SU-DHL-6 (cell line): ENCODE measurements around the gene KDM4B.
A peak's percentile ranks its signal among the peaks of the same experiment; 100 is the strongest.
"Not testable (repeated sequence)": the region's sequence is repeated elsewhere in the genome, so short reads cannot be mapped to it uniquely, and the experiment has no call there.

ENCODE experiments used
- H2AFZ ChIP-seq: fragments of 200-600 bp; sonication (generic); 2 replicates; pipeline ENCODE4 v1.6.1; 2014; ENCODE audit warnings: low read depth, mild to moderate bottlenecking, moderate library complexity, mixed read lengths, antibody characterized with exemption, low read length; ENCODE audit not compliant: severe bottlenecking
- H3F3A ChIP-seq: fragments of 200-600 bp; shearing (Covaris generic); 2 replicates; pipeline ENCODE4 v1.6.0; 2016; ENCODE audit warnings: antibody characterized with exemption, mild to moderate bottlenecking; ENCODE audit not compliant: insufficient read depth
- H3K27ac ChIP-seq: fragments of 200-600 bp; sonication (generic); 2 replicates; pipeline ENCODE4 v1.5.1; 2016; ENCODE audit warnings: low read depth, mild to moderate bottlenecking, low read length, moderate library complexity, mixed read lengths
- H3K27me3 ChIP-seq: fragments of 200-600 bp; sonication (generic), shearing (Covaris generic); 2 replicates; pipeline ENCODE4 v1.6.0; 2014; ENCODE audit warnings: mild to moderate bottlenecking, low read length
- H3K36me3 ChIP-seq: fragments of 200-600 bp; sonication (generic); 2 replicates; pipeline ENCODE4 v1.6.1; 2014; ENCODE audit warnings: mild to moderate bottlenecking, low read length, mixed read lengths
- H3K4me2 ChIP-seq: fragments of 300-600, 200-600 bp; shearing (Covaris generic), sonication (generic); 2 replicates; pipeline ENCODE4 v1.6.0; 2014; ENCODE audit warnings: low read length, low read depth, mild to moderate bottlenecking; ENCODE audit not compliant: poor library complexity, severe bottlenecking
- H3K4me3 ChIP-seq: fragments of 200-600 bp; sonication (generic); 2 replicates; pipeline ENCODE4 v1.5.1; 2014; ENCODE audit warnings: antibody characterized with exemption, low read length, mild to moderate bottlenecking, mixed read lengths; ENCODE audit not compliant: insufficient read depth, poor library complexity, severe bottlenecking
- H3K79me2 ChIP-seq: fragments of 200-600 bp; sonication (generic); 2 replicates; pipeline ENCODE4 v1.6.1; 2014; ENCODE audit warnings: mild to moderate bottlenecking, low read length, moderate library complexity; ENCODE audit not compliant: insufficient read depth
- H3K9ac ChIP-seq: fragments of 200-600 bp; sonication (generic); 2 replicates; pipeline ENCODE4 v1.7.0; 2014; ENCODE audit warnings: mild to moderate bottlenecking, low read length
- H3K9me2 ChIP-seq: fragments of 200-600 bp; sonication (generic); replicated peaks from 2 replicates; pipeline ENCODE4 v1.6.1; 2014; ENCODE audit warnings: low read length; ENCODE audit not compliant: insufficient read depth
- H3K9me3 ChIP-seq: fragments of 200-600 bp; sonication (generic); 2 replicates; pipeline ENCODE4 v1.6.1; 2014; ENCODE audit warnings: low read length, mixed read lengths; ENCODE audit not compliant: insufficient read depth
- H4K20me1 ChIP-seq: fragments of 200-600 bp; sonication (generic); 2 replicates; pipeline ENCODE4 v1.6.1; 2014; ENCODE audit warnings: low read depth, mild to moderate bottlenecking, antibody characterized with exemption, low read length, moderate library complexity, mixed read lengths
- EZH2phosphoT487 ChIP-seq: fragments of 200-600 bp; sonication (generic), shearing (Covaris generic); conservative IDR thresholded peaks from 2 replicates; pipeline ENCODE4 v1.6.1; 2018; ENCODE audit warnings: mild to moderate bottlenecking, antibody characterized with exemption, low read length, moderate library complexity, mixed read lengths
- TF ChIP-seq, protein P1 (sequence below): fragments of 200-600 bp; sonication (generic); IDR thresholded peaks from one replicate; pipeline ENCODE4 v1.5.1; 2017; ENCODE audit warnings: antibody characterized with exemption, mild to moderate bottlenecking, low read length, moderate library complexity; ENCODE audit not compliant: insufficient read depth, poor library complexity, severe bottlenecking

The KDM4B gene

GRCh38 chr19:5164845-5165696 is 196.2 kb downstream of the KDM4B start:
- H3K27ac ChIP-seq, H3K36me3 ChIP-seq, H3K79me2 ChIP-seq, H3K9ac ChIP-seq, H3K4me3 ChIP-seq, H3K4me2 ChIP-seq, H3K9me3 ChIP-seq, H3K9me2 ChIP-seq, H3F3A ChIP-seq, H3K27me3 ChIP-seq, H4K20me1 ChIP-seq, H2AFZ ChIP-seq: not testable (repeated sequence)

DNA sequence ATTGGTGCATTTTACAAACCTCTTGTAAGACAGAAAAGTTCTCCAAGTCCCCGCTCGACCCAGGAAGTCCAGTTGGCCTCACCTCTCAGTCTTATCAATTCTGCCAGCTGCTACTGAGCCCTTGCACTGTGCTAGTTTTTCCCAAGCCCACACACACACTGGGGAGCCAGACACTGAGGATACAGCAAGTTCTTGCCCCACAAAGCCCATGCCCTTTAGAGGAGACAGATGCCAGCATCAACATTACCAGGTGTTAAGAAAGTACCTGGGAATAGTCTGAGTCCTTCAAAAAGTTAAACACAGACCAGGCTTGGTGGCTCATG is 196.7 kb downstream of the KDM4B start:
- H3K9me3 ChIP-seq: no peaks in the 10 kb centered on the region
- no peak overlapping the region for H3K4me2 ChIP-seq
- H3K36me3 ChIP-seq: no peaks in the 10 kb centered on the region
- H3K4me3 ChIP-seq: no peak overlapping the region
- no peaks in the 10 kb centered on the region for H3K79me2 ChIP-seq
- H2AFZ ChIP-seq: no peak overlapping the region
- H3K27me3 ChIP-seq: no peaks in the 10 kb centered on the region
- no peaks in the 10 kb centered on the region for H4K20me1 ChIP-seq
- H3K9me2 ChIP-seq: no peaks in the 10 kb centered on the region
- H3F3A ChIP-seq: no peaks in the 10 kb centered on the region
- no peak for TF ChIP-seq EZH2phosphoT487
- TF ChIP-seq, protein P1, sequence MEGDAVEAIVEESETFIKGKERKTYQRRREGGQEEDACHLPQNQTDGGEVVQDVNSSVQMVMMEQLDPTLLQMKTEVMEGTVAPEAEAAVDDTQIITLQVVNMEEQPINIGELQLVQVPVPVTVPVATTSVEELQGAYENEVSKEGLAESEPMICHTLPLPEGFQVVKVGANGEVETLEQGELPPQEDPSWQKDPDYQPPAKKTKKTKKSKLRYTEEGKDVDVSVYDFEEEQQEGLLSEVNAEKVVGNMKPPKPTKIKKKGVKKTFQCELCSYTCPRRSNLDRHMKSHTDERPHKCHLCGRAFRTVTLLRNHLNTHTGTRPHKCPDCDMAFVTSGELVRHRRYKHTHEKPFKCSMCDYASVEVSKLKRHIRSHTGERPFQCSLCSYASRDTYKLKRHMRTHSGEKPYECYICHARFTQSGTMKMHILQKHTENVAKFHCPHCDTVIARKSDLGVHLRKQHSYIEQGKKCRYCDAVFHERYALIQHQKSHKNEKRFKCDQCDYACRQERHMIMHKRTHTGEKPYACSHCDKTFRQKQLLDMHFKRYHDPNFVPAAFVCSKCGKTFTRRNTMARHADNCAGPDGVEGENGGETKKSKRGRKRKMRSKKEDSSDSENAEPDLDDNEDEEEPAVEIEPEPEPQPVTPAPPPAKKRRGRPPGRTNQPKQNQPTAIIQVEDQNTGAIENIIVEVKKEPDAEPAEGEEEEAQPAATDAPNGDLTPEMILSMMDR: no peak
- no peak overlapping the region for H3K9ac ChIP-seq
- no peak overlapping the region for H3K27ac ChIP-seq

DNA sequence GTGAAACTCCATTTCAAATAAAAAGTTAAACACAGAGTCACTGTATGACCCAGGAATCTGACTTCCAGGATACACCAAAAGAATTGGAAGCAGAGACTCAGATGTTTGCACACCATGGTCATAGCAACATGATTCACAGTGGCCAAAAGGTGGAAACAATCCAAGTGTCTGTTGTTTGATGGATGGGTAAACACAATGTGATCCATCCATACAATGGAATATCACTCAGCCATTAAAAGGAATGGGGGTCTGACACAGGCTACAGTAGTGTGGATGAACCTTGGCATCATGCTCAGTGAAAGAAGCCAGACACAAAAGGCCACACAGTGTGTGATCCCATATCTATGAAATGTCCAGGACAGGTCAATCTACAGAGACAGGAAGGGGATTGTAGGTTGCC is 197.3 kb downstream of the KDM4B start:
- H3K27me3 ChIP-seq: no peaks in the 10 kb centered on the region
- no peaks in the 10 kb centered on the region for H4K20me1 ChIP-seq
- H3K27ac ChIP-seq: no peak overlapping the region
- no peak overlapping the region for H3K9ac ChIP-seq
- no peaks in the 10 kb centered on the region for H3K36me3 ChIP-seq
- no peak overlapping the region for H2AFZ ChIP-seq
- no peaks in the 10 kb centered on the region for H3F3A ChIP-seq
- TF ChIP-seq, protein P1: no peak
- no peak for TF ChIP-seq EZH2phosphoT487
- H3K9me2 ChIP-seq: no peaks in the 10 kb centered on the region
- no peak overlapping the region for H3K4me3 ChIP-seq
- H3K4me2 ChIP-seq: no peak overlapping the region
- H3K79me2 ChIP-seq: no peaks in the 10 kb centered on the region
- no peaks in the 10 kb centered on the region for H3K9me3 ChIP-seq

- H2AFZ ChIP-seq: no peak overlapping the region
- no peaks in the 10 kb centered on the region for H3K9me3 ChIP-seq
- TF ChIP-seq, protein P1: peak; percentile 60
- TF ChIP-seq EZH2phosphoT487: no peak
- H3K27ac ChIP-seq: no peak overlapping the region
- no peak overlapping the region for H3K9ac ChIP-seq
- no peaks in the 10 kb centered on the region for H3F3A ChIP-seq
- H3K36me3 ChIP-seq: no peaks in the 10 kb centered on the region
- no peaks in the 10 kb centered on the region for H3K27me3 ChIP-seq
- no peaks in the 10 kb centered on the region for H4K20me1 ChIP-seq
- H3K4me2 ChIP-seq: no peak overlapping the region
- H3K79me2 ChIP-seq: no peaks in the 10 kb centered on the region
- no peaks in the 10 kb centered on the region for H3K9me2 ChIP-seq
- no peak overlapping the region for H3K4me3 ChIP-seq
These were observed 201.4 kb downstream of the KDM4B start for GRCh38 chr19:5170329-5170745.
